GM21381 (cell line): Measurements from ENCODE around the gene EEFSEC.

Experiments used
- ATAC-seq: cut with Tn5 transposase; IDR thresholded peaks from one replicate; pipeline ENCODE4 v1.9.1; 2021; ENCODE audit warnings: mild to moderate bottlenecking, moderate library complexity; ENCODE audit not compliant: unreplicated experiment

The EEFSEC gene

DNA sequence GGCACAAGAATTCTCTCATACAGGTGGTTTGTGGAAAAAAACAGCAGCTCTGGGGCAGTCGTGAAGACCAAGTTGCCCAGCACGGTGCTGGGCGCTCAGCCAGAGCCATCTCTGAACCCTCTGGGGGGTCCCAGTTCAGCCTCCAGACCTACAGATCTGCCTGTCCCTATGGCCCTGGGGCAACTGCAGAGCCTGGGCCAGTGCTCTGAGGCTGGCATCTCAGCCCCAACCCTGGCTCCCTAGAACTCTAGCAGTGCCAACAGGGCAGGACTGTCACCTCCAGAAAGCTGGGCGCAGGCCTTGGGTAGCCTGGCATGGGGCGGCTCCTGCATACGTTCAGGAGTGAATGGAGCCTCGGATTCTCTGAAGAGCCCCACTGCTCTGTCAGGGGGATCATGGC lies 268.7 kb downstream of the EEFSEC start:
- ATAC-seq, result no peak

DNA sequence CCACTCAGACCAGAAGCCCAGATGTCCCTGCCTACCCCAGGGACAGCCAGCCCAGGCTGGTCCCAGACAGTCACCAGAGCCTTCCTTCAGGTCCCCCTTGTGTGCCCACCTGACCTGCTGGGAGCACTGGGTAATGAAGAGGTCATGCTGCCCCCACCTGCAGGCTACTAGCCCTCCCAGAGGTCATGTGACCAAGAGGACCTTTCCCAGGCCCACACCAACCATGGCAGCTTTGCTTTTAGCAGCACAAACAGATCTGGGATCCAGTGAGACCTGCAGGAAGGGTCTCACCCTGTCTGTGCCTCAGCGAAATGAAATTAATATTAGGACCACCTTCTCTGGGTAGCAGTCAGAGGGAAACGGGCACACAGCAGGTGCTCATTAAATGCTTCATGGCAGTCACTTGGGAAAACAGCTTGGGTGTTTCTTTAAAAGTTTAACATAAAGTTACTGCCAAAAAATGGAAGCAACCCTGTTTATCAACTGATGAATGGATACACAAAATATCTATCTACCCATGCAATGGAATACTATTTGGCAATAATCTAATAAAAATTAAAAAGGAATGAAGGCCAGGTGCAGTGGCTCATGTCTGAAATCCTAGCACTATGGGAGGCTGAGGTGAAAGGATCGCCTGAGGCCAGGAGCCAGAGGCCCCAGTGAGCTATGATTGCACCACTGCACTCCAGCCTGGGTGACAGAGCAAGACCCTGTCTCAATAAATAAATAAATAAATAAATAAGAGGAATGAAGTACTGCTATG lies 269.7 kb downstream of the EEFSEC start:
- no peak for ATAC-seq

DNA sequence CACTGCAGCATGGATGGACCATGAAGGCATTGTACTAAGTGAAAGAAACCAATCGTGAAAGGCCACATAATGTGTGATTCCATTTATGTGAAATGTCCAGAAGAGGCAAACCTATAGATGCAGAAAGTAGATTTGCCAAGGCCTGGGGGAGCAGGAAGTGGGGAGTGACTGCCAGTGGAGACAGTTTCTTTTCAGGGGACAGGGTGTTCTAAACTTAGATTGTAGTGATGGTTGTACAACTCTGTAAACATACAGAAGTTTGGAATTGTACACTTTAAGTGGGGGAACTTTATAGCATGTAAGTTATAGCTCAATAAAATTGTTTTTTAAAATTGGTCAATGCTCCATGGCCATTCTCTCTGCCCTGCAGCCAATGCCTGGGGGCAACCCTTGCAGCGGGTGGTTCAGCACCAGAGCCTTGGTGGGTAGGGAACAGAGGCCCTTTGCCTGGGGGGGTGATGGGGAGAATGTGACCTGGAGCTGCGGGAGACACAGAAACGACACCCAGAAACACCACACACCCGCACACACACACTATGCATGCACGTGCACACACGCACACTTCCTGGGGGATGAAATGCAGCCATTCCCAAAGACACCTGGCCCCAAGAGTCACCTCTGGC lies 270.4 kb downstream of the EEFSEC start:
- ATAC-seq, result no peak

GRCh38 chr3:128424508-128425069 lies 271.3 kb downstream of the EEFSEC start:
- ATAC-seq, result no peak

GRCh38 chr3:128425142-128425845 lies 272.0 kb downstream of the EEFSEC start:
- no peak for ATAC-seq

DNA sequence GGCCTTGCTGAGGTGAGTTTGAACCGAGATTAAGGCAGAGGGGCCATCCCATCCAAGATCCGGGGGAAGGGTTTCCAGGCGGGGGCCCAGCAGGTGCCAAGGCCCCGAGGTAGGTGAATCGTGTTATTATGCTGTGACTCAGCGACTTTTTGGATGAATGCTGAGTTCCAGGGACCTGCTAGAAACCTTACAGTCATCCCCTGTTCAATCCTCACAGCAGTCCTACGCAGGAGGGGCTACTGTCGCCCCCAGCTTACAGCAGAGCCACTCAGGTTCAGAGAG lies 272.5 kb downstream of the EEFSEC start:
- ATAC-seq, result no peak

- ATAC-seq, result no peak
Measured at GRCh38 chr3:128426128-128426921, 273.0 kb downstream of the EEFSEC start.

- ATAC-seq, result no peak
Measured at GRCh38 chr3:128427175-128427857, 274.0 kb downstream of the EEFSEC start.

- no peak for ATAC-seq
Measured at GRCh38 chr3:128427872-128428822, 274.9 kb downstream of the EEFSEC start.

DNA sequence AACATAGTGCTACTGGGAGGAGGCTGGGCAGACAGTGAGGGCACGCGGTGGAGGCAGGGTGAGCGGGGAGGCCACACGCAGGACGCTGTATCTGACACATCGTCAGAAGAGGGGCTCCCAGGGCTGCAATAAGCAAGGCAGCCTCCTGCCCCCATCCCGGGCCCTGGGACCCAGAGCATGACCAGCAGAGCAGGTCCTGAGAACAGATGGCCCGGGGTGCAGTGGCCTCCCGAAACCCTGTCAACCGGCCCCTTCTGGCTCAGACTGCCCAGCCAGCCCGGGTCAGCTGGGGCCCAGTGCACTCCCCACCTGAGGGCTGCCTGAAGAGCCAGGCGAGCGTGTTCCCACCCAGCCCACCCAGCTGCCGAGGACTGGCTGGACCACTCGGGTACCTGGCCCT lies 276.0 kb downstream of the EEFSEC start:
- no peak for ATAC-seq

GRCh38 chr3:128429751-128430150 lies 276.5 kb downstream of the EEFSEC start:
- ATAC-seq, result no peak

GRCh38 chr3:128430301-128430700 lies 277.0 kb downstream of the EEFSEC start:
- ATAC-seq, result no peak

- ATAC-seq, result no peak
Measured at GRCh38 chr3:128430731-128431130, 277.4 kb downstream of the EEFSEC start.

DNA sequence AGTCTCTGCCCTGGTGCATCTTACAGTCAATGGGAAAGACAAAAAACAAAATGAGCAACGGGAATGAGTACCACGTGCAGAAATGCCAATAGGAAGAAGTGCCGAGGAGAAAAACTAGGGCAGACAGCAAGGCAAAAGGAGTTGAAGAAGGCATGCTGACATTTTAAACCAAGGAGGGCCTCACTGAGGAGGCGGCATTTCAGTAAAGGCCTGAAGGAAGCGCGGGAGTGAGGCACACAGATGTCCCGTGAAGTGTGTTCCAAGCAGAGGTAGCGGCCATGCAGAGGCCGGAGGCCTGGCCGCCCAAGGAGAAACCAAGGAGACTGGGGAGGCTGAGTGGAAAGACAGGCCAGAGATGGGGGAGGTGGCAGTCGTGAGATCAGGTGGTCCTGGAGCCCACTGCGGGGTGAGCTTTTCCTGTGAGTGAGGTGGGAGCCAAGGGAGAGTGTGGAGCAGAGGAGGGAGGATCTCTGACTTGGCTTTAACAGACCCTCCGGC lies 278.6 kb downstream of the EEFSEC start:
- ATAC-seq, result no peak

- ATAC-seq, result no peak
Measured at GRCh38 chr3:128432301-128432970, 279.2 kb downstream of the EEFSEC start.

- ATAC-seq, result no peak
Measured at GRCh38 chr3:128432971-128433836, 279.9 kb downstream of the EEFSEC start.

DNA sequence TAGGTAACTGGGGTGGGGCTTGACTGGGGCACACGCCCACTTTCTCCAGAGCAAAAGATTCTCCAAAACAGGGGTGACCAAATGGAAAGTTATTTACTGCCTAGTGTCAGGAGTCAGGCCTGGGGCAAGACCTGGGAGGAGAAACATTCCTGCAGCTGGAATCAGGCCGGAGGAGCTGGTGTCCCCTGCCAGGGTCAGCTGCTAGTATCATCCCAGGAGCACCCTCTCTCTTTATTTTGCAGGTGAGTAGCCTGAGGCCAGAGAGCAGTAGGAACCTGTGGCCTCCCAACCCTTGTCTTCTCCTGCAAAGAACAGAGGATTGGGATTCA lies 280.5 kb downstream of the EEFSEC start:
- no peak for ATAC-seq

GRCh38 chr3:128434524-128434923 lies 281.2 kb downstream of the EEFSEC start:
- ATAC-seq, result no peak
